ENCODE measurements around the gene SPATA31D4.

SPATA31D4 gene

GRCh38 chr9:81981883-81982282, 53.7 kb downstream of the SPATA31D4 start:
- H3K27ac Mint-ChIP-seq = no peak overlapping the region
- H3K4me3 Mint-ChIP-seq = no peak overlapping the region
- no peaks in the 10 kb centered on the region for H3K36me3 Mint-ChIP-seq (ENCODE audit: low read depth)
- no peaks in the 10 kb centered on the region for H3K9me3 Mint-ChIP-seq
- no peak for DNase-seq
- H3K4me1 Mint-ChIP-seq (ENCODE audit: low read depth) = no peaks in the 10 kb centered on the region
- H3K27me3 Mint-ChIP-seq = no peaks in the 10 kb centered on the region
